ENCODE measurements around the gene CACNA1F. TPM values are rescaled to one million over a fixed set of nuclear protein-coding genes. Genes with fewer than 3 reads are reported as not detected.

The CACNA1F gene
- total RNA-seq, 1 donor from 2014 or later, result 0.12 TPM

- no peak for TF ChIP-seq CTCF (conservative IDR thresholded peaks at IDR 0.05; ENCODE audit: low read depth, low read length)
- DNase-seq (ENCODE audit: low read depth), result no peak
Observed at GRCh38 chrX:49243166-49243565, 10.0 kb upstream of the CACNA1F start.

GRCh38 chrX:49242545-49243066 is 9.5 kb upstream of the CACNA1F start:
- no peak for DNase-seq (ENCODE audit: low read depth)
- TF ChIP-seq CTCF (conservative IDR thresholded peaks at IDR 0.05; ENCODE audit: low read depth, low read length), result no peak
- H3K4me3 ChIP-seq (ENCODE audit: low read depth, low read length), result no peak overlapping the region

More at GRCh38 chrX:49243166-49243565, 10.0 kb upstream of the CACNA1F start:
- H3K4me3 ChIP-seq (ENCODE audit: low read depth, low read length), result no peak overlapping the region

GRCh38 chrX:49238735-49239134 is 5.6 kb upstream of the CACNA1F start:
- TF ChIP-seq CTCF (conservative IDR thresholded peaks at IDR 0.05; ENCODE audit: low read depth, low read length), result no peak
- H3K4me3 ChIP-seq (ENCODE audit: low read depth, low read length), result no peak overlapping the region
- DNase-seq (ENCODE audit: low read depth), result no peak

GRCh38 chrX:49237060-49237459 is 3.9 kb upstream of the CACNA1F start:
- no peak for TF ChIP-seq CTCF (conservative IDR thresholded peaks at IDR 0.05; ENCODE audit: low read depth, low read length)
- no peak overlapping the region for H3K4me3 ChIP-seq (ENCODE audit: low read depth, low read length)
- DNase-seq (ENCODE audit: low read depth), result no peak

GRCh38 chrX:49233887-49234555 is 881 bp upstream of the CACNA1F start:
- no peak overlapping the region for H3K4me3 ChIP-seq (ENCODE audit: low read depth, low read length)
- no peak for TF ChIP-seq CTCF (conservative IDR thresholded peaks at IDR 0.05; ENCODE audit: low read depth, low read length)
- DNase-seq (ENCODE audit: low read depth), result no peak

GRCh38 chrX:49232525-49232924 is 615 bp downstream of the CACNA1F start:
- TF ChIP-seq CTCF (conservative IDR thresholded peaks at IDR 0.05; ENCODE audit: low read depth, low read length), result no peak
- no peak overlapping the region for H3K4me3 ChIP-seq (ENCODE audit: low read depth, low read length)
- DNase-seq (ENCODE audit: low read depth), result no peak

Measured in epithelial cell of proximal tubule (primary cell).